PC-3 (cell line): ENCODE measurements around the gene OR10A2. TPM values are rescaled to one million over a fixed set of nuclear protein-coding genes. Genes with fewer than 3 reads are reported as not detected.

Source experiments
- total RNA-seq: library from RNA; depleted of rRNA; stranded (reverse); fragments of >200 nt; gene quantifications from 2 replicates; pipeline ENCODE4 v1.2.3, GENCODE V29; 2014; rRNA removed

OR10A2 gene
- total RNA-seq, 1 experiment from 2014 or later, result not detected

Other genes with a start within 250 kb of the OR10A2 start
- gene TPP1, start 243.6 kb upstream of the OR10A2 start, total RNA-seq, result 21.6 and 48.3 TPM in 2 replicates
- gene DCHS1, start 207.2 kb upstream of the OR10A2 start, total RNA-seq, result under 0.01 TPM in 1 of 2 replicates, not detected in the other
- 72.5 and 78.1 TPM in 2 replicates for gene MRPL17, start 179.7 kb upstream of the OR10A2 start, total RNA-seq
- gene OR2AG2, start 91.1 kb upstream of the OR10A2 start, total RNA-seq, result 0.15 TPM in 1 of 2 replicates, not detected in the other
- gene OR2AG1, start 80.0 kb upstream of the OR10A2 start, total RNA-seq, result not detected in 2 replicates
- gene OR6A2, start 63.4 kb upstream of the OR10A2 start, total RNA-seq, result 0.06 and 0.07 TPM in 2 replicates
- not detected in 2 replicates for gene OR10A5, start 17.4 kb upstream of the OR10A2 start, total RNA-seq
- not detected in 2 replicates for gene OR10A4, start 13.6 kb downstream of the OR10A2 start, total RNA-seq
- 0.11 TPM in 1 of 2 replicates, not detected in the other for gene OR2D2, start 29.4 kb downstream of the OR10A2 start, total RNA-seq
- gene OR2D3, start 57.9 kb downstream of the OR10A2 start, total RNA-seq, result not detected in 2 replicates
- gene ZNF215, start 63.4 kb downstream of the OR10A2 start, total RNA-seq, result 4.5 and 5.4 TPM in 2 replicates
- 0.58 and 1.4 TPM in 2 replicates for gene ZNF214, start 157.3 kb downstream of the OR10A2 start, total RNA-seq
- gene NLRP14, start 157.4 kb downstream of the OR10A2 start, total RNA-seq, result 0.11 TPM in 1 of 2 replicates, not detected in the other
- gene RBMXL2, start 225.9 kb downstream of the OR10A2 start, total RNA-seq, result 0.15 TPM in 1 of 2 replicates, not detected in the other